ENCODE results near the gene SCUBE2. TPM values are rescaled to one million over a fixed set of nuclear protein-coding genes. Genes with fewer than 3 reads are reported as not detected.

The SCUBE2 gene
- total and polyA plus RNA-seq, 2 donors (not counting 3 experiments of a cell fraction or from before 2014, with no cell fraction given) = 0.55 to 3.5 TPM

DNA sequence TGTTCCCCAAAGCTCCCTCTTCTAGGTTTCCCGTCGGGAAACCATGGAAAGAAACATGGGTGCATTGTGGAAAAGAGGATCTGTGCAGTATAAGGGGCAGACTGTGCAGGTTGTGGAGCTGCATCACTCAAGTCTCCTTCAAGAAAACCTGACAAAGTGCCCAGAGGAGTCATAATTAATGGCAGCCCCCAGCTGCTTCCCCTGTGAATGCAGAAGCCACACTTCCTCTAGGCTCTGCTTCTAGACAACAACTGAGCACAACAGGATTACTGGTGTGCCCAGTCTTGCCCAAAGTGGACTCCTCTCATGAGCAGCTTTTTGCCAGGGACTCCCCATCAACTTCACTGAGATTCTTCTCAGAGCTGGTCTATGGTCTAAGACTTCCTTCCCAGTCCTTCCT, 42.6 kb upstream of the SCUBE2 start:
- H4K20me1 ChIP-seq (replicated peaks; ENCODE audit: control insufficient read depth, extremely low read depth, insufficient read depth, low read length) = no peaks in the 10 kb centered on the region

More for the DNA sequence above, 42.6 kb upstream of the SCUBE2 start:
- no peak overlapping the region for H3K27ac ChIP-seq (ENCODE audit: insufficient read depth, low read depth, low read length)
- no TSS peak for BruUV-seq (replicated peaks)
- H2AFZ ChIP-seq (ENCODE audit: low read depth, low read length) = no peak overlapping the region
- no peaks in the 10 kb centered on the region for H3K79me2 ChIP-seq (ENCODE audit: control insufficient read depth, insufficient read depth, low read length)
- ChIA-PET CTCF (interaction anchor here (1.1 to 3.3 kb wide), 4 partner anchors 11 to 119 kb away, joined by 3 to 17 read pairs (median 4); no protein-coding TSS in a partner anchor), POLR2A (no interaction called here)
- TF ChIP-seq MYC (IDR thresholded peaks at IDR 0.05; ENCODE audit: low read depth, low read length) (no peak), POLR2A (IDR thresholded peaks at IDR 0.05; ENCODE audit: low read depth, low read length) (no peak), JUN (IDR thresholded peaks at IDR 0.05; ENCODE audit: borderline replicate concordance, insufficient read depth, insufficient read length, low read depth) (no peak), FOS (IDR thresholded peaks at IDR 0.05; ENCODE audit: borderline replicate concordance, insufficient read depth, low read length) (no peak), POLR2AphosphoS5 (IDR thresholded peaks at IDR 0.05; ENCODE audit: insufficient read depth, low read depth, low read length) (no peak), GATA2 (IDR thresholded peaks at IDR 0.05; ENCODE audit: insufficient read depth, insufficient read length, low read depth, low read length) (no peak), EZH2 (IDR thresholded peaks at IDR 0.05; ENCODE audit: borderline replicate concordance, low read depth, low read length, severe bottlenecking) (no peak)
- TF ChIP-seq, protein P1, sequence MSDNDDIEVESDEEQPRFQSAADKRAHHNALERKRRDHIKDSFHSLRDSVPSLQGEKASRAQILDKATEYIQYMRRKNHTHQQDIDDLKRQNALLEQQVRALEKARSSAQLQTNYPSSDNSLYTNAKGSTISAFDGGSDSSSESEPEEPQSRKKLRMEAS (IDR thresholded peaks at IDR 0.05; ENCODE audit: insufficient read depth, insufficient read length) = no peak
- TF ChIP-seq, protein P2, sequence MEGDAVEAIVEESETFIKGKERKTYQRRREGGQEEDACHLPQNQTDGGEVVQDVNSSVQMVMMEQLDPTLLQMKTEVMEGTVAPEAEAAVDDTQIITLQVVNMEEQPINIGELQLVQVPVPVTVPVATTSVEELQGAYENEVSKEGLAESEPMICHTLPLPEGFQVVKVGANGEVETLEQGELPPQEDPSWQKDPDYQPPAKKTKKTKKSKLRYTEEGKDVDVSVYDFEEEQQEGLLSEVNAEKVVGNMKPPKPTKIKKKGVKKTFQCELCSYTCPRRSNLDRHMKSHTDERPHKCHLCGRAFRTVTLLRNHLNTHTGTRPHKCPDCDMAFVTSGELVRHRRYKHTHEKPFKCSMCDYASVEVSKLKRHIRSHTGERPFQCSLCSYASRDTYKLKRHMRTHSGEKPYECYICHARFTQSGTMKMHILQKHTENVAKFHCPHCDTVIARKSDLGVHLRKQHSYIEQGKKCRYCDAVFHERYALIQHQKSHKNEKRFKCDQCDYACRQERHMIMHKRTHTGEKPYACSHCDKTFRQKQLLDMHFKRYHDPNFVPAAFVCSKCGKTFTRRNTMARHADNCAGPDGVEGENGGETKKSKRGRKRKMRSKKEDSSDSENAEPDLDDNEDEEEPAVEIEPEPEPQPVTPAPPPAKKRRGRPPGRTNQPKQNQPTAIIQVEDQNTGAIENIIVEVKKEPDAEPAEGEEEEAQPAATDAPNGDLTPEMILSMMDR (IDR thresholded peaks at IDR 0.05; ENCODE audit: extremely low read depth in 1 of 2, insufficient read depth in 1 of 2, low read depth in 1 of 2, low read length in 2 of 2) = no peak
- no peak overlapping the region for H3K4me3 ChIP-seq (replicated peaks in 1 of 3; ENCODE audit: insufficient read depth in 1 of 3, low read depth in 1 of 3, low read length in 3 of 3)
- no peak overlapping the region for H3K4me2 ChIP-seq (ENCODE audit: insufficient read depth, low read length)
- dilution Hi-C loops (cut with MboI; ENCODE audit: extremely low pct_ligation_motif_present, low sequenced_read_pairs) = no loop called here
- no peak overlapping the region for H3K9ac ChIP-seq (replicated peaks; ENCODE audit: extremely low read depth, insufficient read depth, low read length)
- no peaks in the 10 kb centered on the region for H3K9me3 ChIP-seq (replicated peaks; ENCODE audit: control insufficient read depth, insufficient read depth, low read length)
- peaks cover 2 to 3% of the 10 kb centered on the region in 2 experiments for H3K36me3 ChIP-seq (ENCODE audit: control insufficient read depth in 2 of 2, extremely low read depth in 1 of 2, insufficient read depth in 2 of 2, low read length in 2 of 2)
- no peak for FAIRE-seq
- H3K4me1 ChIP-seq (ENCODE audit: control insufficient read depth, extremely low read depth, insufficient read depth, low read length) = peaks cover 16% of the 10 kb centered on the region
- DNase-seq (ENCODE audit: low read depth, low spot score) = no peak
- H3K27me3 ChIP-seq (ENCODE audit: control insufficient read depth in 2 of 2, insufficient read depth in 2 of 2, low read length in 2 of 2) = no peaks in the 10 kb centered on the region
- intact Hi-C loops (cut with micrococcal nuclease) = no loop called here
- H3K9me1 ChIP-seq (replicated peaks; ENCODE audit: control insufficient read depth, extremely low read depth, insufficient read depth, low read length) = no peaks in the 10 kb centered on the region
